Heart left ventricle (tissue), 16 donors: ENCODE results near the gene CHIT1. TPM values are rescaled to one million over a fixed set of nuclear protein-coding genes. Genes with fewer than 3 reads are reported as not detected.

ENCODE experiments used
- ATAC-seq, 4 donors: fragments of 200-7000 bp; cut with Tn5 transposase; one replicate each; pipeline ENCODE4 v1.9.1; 2020 to 2022; ENCODE audit warnings: moderate library complexity in 4 of 4, mild to moderate bottlenecking in 3 of 4, moderate number of reproducible peaks in 1 of 4
- DNase-seq, 5 donors: peaks; one replicate each; pipeline ENCODE4 v3.0.0-alpha.2; 2020
- H3K27ac ChIP-seq, 12 donors: fragments of 200-600 bp; sonication (generic) in 4 of 12; one replicate each; pipeline versions ENCODE4 v1.5.0 to v1.8.0; 2016 to 2022; ENCODE audit warnings: mild to moderate bottlenecking in 2 of 12
- H3K27me3 ChIP-seq, 9 donors: fragments of 200-600 bp; sonication (generic) in 2 of 9; one replicate each; pipeline versions ENCODE4 v1.5.1 to v1.8.0; 2016 to 2022; ENCODE audit warnings: mild to moderate bottlenecking in 3 of 9
- H3K36me3 ChIP-seq, 9 donors: fragments of 200-600 bp; sonication (generic) in 2 of 9; one replicate each; pipeline versions ENCODE4 v1.5.0 to v1.8.0; 2018 to 2022; ENCODE audit warnings: mild to moderate bottlenecking in 2 of 9
- H3K4me1 ChIP-seq, 12 donors: fragments of 200-600 bp; sonication (generic) in 4 of 12; one replicate each; pipeline versions ENCODE4 v1.5.0 to v1.8.0; 2016 to 2022; ENCODE audit warnings: mild to moderate bottlenecking in 3 of 12
- H3K4me3 ChIP-seq, 12 donors: fragments of 200-600 bp; sonication (generic) in 4 of 12; one replicate each; pipeline versions ENCODE4 v1.5.0 to v1.8.0; 2017 to 2022; ENCODE audit warnings: mild to moderate bottlenecking in 9 of 12, moderate library complexity in 4 of 12
- H3K9me3 ChIP-seq, 12 donors: fragments of 200-600 bp; sonication (generic) in 4 of 12; one replicate each; pipeline versions ENCODE4 v1.5.0 to v1.8.0; 2016 to 2022; ENCODE audit warnings: mild to moderate bottlenecking in 1 of 12
- POLR2A ChIP-seq, 2 donors: fragments of 450-650 bp; IDR thresholded peaks; one replicate each; pipeline ENCODE4 v1.6.1; 2017; ENCODE audit warnings: antibody characterized with exemption in 2 of 2, mild to moderate bottlenecking in 2 of 2, moderate library complexity in 2 of 2
- WGBS, 4 donors: extraction: QIAGEN DNeasy Blood & Tissue Kit in 2 of 4; methylation state at CpG; one replicate each; pipeline versions ENCODE4 v1.1.5 to v1.1.7; 2013 to 2018; 5-methylcytosine and 5-hydroxymethylcytosine counted together
- intact Hi-C, 10 donors: fragments of 100-400 bp; cut with DNase I; formaldehyde crosslinking; loops; one replicate each; pipeline versions ENCODE4 v1.11.1 to v1.14.2; 2022
- polyA plus RNA-seq, 2 donors: library from polyadenylated mRNA; stranded (reverse); fragments of 200-250 nt; gene quantifications; one replicate each; pipeline ENCODE4 v1.2.3, GENCODE V29; 2013
- total RNA-seq, 9 donors: library from RNA; depleted of rRNA in 2 of 9; stranded (reverse); fragments of >200 nt in 2 of 9; fragmentation: NEBNext Ultra II Directional in 3 of 9; extraction: Animal tissue kit (Norgen Biotek cat#: 25700) in 3 of 9; gene quantifications; one replicate each; pipeline versions ENCODE4 v1.1.0 to v1.2.4, GENCODE V29; 2016 to 2023
- TF ChIP-seq, protein P1 (sequence below), 12 donors: fragments of 200-600 bp; sonication (generic) in 4 of 12; IDR thresholded peaks; one replicate each; pipeline versions ENCODE4 v1.5.0 to v1.8.0; 2018 to 2022; ENCODE audit warnings: antibody characterized with exemption in 12 of 12, mild to moderate bottlenecking in 5 of 12
- donor health status: ischemic (EF 13 %, LVEDD 7.1; RV severe dilation, severe dysfunction).
- donor health status: healthy with polysubstance abuse.
- donor health status: DM: no; HTN: yes; CAD: no.
- donor health status: DM: no; HTN: no; CAD: no.
- donor health status: ischemic (EF 25% LVEDD 6.9; RV normal size, moderate dysfunction).
- donor health status: ischemic (EF 25% LVEDD 5.7; RV mildly dilated, moderate dysfunction).
- donor health status: healthy.
- donor health status: DM: yes; HTN: yes; CAD: no.
- donor health status: ischemic (EF 35%, LVEDD 5.7; RV mildly dilated, moderate dysfunction).
- donor health status: nonischemic (EF 11% LVEDD 7.7; RV severe dilation, severe dysfunction).
- donor health status: DM: yes; HTN: yes; CAD: no.
- donor health status: PGD.
- donor health status: ischemic (EF 29% LVEDD 5.4; RV normal size, mild dysfunction).
- donor health status: nonischemic (EF 23%, LVEDD 6.1; RV moderate dilation, normal function).

CHIT1 gene
- total and polyA plus RNA-seq, 11 donors, result 0.05 to 1.7 (median 0.22) TPM; not detected in 6

DNA sequence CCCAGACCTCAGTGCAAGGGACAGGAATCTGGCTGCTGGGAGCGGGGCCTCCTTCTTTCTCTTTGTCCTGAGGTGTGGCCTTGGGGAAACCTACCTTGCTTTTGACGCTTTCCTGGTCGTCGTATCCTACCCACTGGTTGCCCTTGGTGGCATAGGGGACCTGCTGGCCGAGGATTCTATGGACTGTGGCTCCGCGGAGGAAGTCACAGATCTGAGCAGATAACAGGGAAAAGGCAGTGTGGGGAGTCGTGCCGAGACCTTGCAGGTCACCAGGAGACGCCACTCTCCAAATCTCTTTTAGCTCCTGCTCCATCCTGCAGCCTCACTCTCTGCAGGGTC is 49.8 kb downstream of the CHIT1 start:
- 86 to 89% (median 88%) methylated on average over 9 to 10 of the region's 10 CpGs for WGBS, 4 donors
- ATAC-seq (no peak), DNase-seq (no peak)
- intact Hi-C loops, result no loop called here
- no peaks in the 10 kb centered on the region for H3K36me3 ChIP-seq
- H3K4me1 ChIP-seq, result peaks cover 0 to 19% (median 0%) of the 10 kb centered on the region in 12 donors
- no peaks in the 10 kb centered on the region for H3K9me3 ChIP-seq
- no peaks in the 10 kb centered on the region for H3K27me3 ChIP-seq
- TF ChIP-seq, protein P1, sequence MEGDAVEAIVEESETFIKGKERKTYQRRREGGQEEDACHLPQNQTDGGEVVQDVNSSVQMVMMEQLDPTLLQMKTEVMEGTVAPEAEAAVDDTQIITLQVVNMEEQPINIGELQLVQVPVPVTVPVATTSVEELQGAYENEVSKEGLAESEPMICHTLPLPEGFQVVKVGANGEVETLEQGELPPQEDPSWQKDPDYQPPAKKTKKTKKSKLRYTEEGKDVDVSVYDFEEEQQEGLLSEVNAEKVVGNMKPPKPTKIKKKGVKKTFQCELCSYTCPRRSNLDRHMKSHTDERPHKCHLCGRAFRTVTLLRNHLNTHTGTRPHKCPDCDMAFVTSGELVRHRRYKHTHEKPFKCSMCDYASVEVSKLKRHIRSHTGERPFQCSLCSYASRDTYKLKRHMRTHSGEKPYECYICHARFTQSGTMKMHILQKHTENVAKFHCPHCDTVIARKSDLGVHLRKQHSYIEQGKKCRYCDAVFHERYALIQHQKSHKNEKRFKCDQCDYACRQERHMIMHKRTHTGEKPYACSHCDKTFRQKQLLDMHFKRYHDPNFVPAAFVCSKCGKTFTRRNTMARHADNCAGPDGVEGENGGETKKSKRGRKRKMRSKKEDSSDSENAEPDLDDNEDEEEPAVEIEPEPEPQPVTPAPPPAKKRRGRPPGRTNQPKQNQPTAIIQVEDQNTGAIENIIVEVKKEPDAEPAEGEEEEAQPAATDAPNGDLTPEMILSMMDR (IDR thresholded peaks at IDR 0.05), result no peak
- no peak for TF ChIP-seq POLR2A (IDR thresholded peaks at IDR 0.05)
- H3K27ac ChIP-seq, result no peak overlapping the region
- H3K4me3 ChIP-seq, result no peak overlapping the region

DNA sequence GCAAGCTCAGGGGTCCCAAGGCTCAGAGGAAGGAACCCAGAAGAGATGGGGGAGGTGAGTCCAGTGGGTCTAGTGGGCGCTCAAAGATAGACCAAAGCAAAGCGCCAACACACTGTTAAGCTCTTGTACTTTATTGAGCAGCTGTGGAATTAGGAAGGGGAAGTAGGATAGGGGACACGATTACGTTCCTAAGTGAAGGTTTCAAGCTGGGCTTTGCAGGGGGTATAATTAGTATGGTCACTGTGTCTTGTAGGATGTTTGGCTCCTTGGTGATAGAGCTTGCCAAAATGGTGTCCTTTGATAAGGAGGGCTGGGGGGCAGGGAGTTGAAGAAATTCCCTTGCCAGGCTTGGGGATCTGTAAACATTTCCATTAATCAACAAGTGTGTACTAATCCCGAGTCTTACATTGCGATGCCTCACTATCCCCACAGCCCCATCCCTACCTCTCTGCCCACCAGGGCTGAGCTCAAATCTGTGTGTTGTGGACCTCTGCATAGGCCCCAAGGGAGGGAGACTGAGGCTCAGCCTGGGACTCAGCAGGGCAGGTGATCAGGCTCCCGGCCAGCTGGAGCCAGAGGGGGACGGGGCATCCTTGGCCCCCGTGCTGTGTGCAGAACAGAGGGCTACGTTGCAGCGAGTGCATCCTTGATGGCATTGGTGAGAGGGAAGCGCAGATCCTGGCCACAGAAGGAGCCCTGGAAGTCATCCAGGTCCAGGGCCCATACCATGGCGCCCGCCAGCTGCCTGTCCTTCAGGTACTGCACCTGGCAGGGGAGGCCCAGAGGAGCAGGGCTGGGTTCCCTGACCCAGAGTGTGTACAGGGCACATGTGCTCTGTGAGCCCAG is 50.4 kb downstream of the CHIT1 start:
- Histone ChIP-seq H3K9me3 (no peaks in the 10 kb centered on the region), H3K27me3 (no peaks in the 10 kb centered on the region), H3K27ac (no peak overlapping the region), H3K4me1 (peaks cover 0 to 19% (median 0%) of the 10 kb centered on the region in 12 donors), H3K4me3 (no peak overlapping the region), H3K36me3 (no peaks in the 10 kb centered on the region)
- ATAC-seq (no peak), DNase-seq (peak in 1 of 5 donors; percentile 58)
- whole genome bisulfite sequencing, 4 donors, result 92 to 94% (median 93%) methylated on average over 13 to 14 of the region's 14 CpGs
- TF ChIP-seq POLR2A (IDR thresholded peaks at IDR 0.05), result no peak
- TF ChIP-seq, protein P1 (IDR thresholded peaks at IDR 0.05), result no peak
- intact Hi-C loops, result no loop called here

DNA sequence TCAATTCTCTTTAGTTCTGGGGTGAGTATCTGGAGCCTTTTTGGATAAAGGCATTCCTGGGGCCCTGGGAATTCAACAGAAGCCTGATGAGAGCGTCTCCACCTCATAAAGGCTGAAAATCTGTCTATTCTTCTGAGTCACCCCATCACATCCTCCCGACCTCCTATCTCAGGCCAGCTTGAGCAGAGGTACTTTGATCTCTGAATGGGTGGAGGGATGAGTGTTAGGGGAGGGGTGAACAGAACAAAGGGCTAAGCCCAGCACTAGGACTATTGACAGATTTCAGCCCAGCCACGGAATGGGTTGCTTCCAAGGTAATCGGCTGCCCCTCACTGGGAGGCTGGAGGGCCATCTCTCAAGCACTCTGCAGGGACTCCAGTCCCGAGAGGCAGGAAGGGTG is 51.4 kb downstream of the CHIT1 start:
- Histone ChIP-seq H3K27ac (no peak overlapping the region), H3K4me3 (no peak overlapping the region), H3K27me3 (no peaks in the 10 kb centered on the region), H3K4me1 (peaks cover 0 to 19% (median 0%) of the 10 kb centered on the region in 12 donors), H3K36me3 (no peaks in the 10 kb centered on the region), H3K9me3 (no peaks in the 10 kb centered on the region)
- intact Hi-C loops, result no loop called here
- no peak for TF ChIP-seq POLR2A (IDR thresholded peaks at IDR 0.05)
- TF ChIP-seq, protein P1 (IDR thresholded peaks at IDR 0.05), result no peak
- 70 to 91% (median 77%) methylated on average over 5 of the region's 5 CpGs for WGBS, 4 donors
- peak in 1 of 5 donors; percentile 15 for DNase-seq
- no peak for ATAC-seq

DNA sequence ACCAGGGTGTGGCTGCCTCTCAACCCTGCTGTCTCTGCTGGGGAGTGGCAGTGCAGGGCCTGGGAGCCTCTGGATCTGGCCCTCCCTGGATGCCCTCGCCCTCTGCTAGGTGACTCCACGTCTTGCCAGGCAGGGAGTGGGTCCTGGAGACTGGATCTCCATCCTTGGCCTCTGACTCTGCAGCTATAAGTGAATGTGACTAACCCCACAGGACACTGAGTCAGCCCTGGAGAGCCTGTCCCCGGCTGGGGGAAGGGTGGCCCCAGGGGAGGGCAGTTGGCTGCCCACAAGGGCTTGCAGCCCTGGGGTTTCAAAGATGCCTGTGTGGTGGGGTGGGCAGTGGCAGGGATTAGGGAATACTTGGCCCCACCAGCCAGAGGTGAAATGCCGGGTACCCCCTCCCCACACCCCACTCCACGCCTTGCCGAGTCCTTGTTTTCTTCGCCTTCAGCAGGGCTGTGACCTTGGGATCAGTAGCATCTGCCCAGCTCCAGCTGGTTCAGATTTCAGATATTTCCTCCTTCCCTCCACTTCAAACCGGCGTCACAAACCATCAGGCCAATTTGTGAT is 51.9 kb downstream of the CHIT1 start:
- H3K4me3 ChIP-seq, result no peak overlapping the region
- intact Hi-C loops, result no loop called here
- no peaks in the 10 kb centered on the region for H3K27me3 ChIP-seq
- no peak overlapping the region for H3K27ac ChIP-seq
- DNase-seq (peak in 2 of 5 donors; percentile 44 to 47), ATAC-seq (no peak)
- no peaks in the 10 kb centered on the region for H3K9me3 ChIP-seq
- WGBS, 4 donors, result 62 to 68% (median 65%) methylated on average over 8 to 9 of the region's 9 CpGs
- no peaks in the 10 kb centered on the region for H3K36me3 ChIP-seq
- TF ChIP-seq, protein P1 (IDR thresholded peaks at IDR 0.05), result no peak
- no peak for TF ChIP-seq POLR2A (IDR thresholded peaks at IDR 0.05)
- peaks cover 0 to 19% (median 0%) of the 10 kb centered on the region in 12 donors for H3K4me1 ChIP-seq
